Activated T-cell treated with anti-CD3 and anti-CD28 coated beads, Interleukin-2, amount 50 U/mL, for 24 hours (primary cell): Measurements from ENCODE around the gene EGFL6.
"Not testable (repeated sequence)": the region's sequence is repeated elsewhere in the genome, so short reads cannot be mapped to it uniquely, and the experiment has no call there.

Experiments
- DNase-seq: peaks from one replicate; pipeline ENCODE4 v3.0.0-alpha.2; 2020
- H3K27ac Mint-ChIP-seq: 2 replicates; pipeline ENCODE4 v1.8.0; 2020; ENCODE audit warnings: mild to moderate bottlenecking, mixed read lengths
- H3K27me3 Mint-ChIP-seq: 2 replicates; pipeline ENCODE4 v1.8.0; 2020; ENCODE audit warnings: mixed read lengths
- H3K36me3 Mint-ChIP-seq: 2 replicates; pipeline ENCODE4 v1.8.0; 2020; ENCODE audit warnings: low read depth, mixed read lengths
- H3K4me1 Mint-ChIP-seq: 2 replicates; pipeline ENCODE4 v1.8.0; 2020; ENCODE audit warnings: low read depth, mixed read lengths
- H3K4me3 Mint-ChIP-seq: 2 replicates; pipeline ENCODE4 v1.8.0; 2020; ENCODE audit warnings: mild to moderate bottlenecking, moderate library complexity, mixed read lengths
- H3K9me3 Mint-ChIP-seq: 2 replicates; pipeline ENCODE4 v1.8.0; 2020; ENCODE audit warnings: mixed read lengths

The EGFL6 gene

DNA sequence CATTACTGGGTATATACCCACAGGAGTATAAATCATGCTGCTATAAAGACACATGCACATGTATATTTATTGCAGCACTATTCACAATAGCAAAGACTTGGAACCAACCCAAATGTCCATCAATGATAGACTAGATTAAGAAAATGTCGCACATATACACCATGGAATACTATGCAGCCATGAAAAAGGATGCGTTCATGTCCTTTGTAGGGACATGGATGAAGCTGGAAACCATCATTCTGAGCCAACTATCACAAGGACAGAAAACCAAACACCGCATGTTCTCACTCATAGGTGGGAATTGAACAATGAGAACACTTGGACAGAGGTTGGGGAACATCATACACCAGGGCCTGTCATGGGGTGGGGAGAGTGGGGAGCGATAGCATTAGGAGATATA lies 110.3 kb downstream of the EGFL6 start:
- DNase-seq, H3K36me3 Mint-ChIP-seq, H3K9me3 Mint-ChIP-seq, H3K4me3 Mint-ChIP-seq, H3K27ac Mint-ChIP-seq, H3K4me1 Mint-ChIP-seq: not testable (repeated sequence)
- H3K27me3 Mint-ChIP-seq, result peaks cover 55% of the 10 kb centered on the region

DNA sequence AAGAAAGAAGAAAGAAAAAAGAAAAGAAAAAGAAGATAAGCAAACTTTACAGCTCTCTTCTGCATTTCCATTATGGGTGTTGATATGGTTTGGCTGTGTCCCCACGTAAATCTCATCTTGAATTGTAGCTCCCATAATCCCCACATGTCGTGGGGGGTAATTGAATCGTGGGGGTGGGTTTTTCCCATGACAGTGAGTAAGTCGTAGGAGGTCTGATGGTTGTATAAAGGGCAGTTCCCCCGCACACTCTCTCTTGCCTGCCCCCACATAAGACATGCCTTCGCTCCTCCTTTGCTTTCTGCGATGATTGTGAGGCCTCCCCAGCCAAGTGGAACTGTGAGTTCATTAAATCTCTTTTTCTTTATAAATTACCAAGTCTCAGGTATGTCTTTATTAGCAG lies 112.2 kb downstream of the EGFL6 start:
- H3K27ac Mint-ChIP-seq, result no peak overlapping the region
- H3K27me3 Mint-ChIP-seq, result peaks cover 66% of the 10 kb centered on the region
- H3K36me3 Mint-ChIP-seq, result no peaks in the 10 kb centered on the region
- no peaks in the 10 kb centered on the region for H3K9me3 Mint-ChIP-seq
- peaks cover 15% of the 10 kb centered on the region for H3K4me1 Mint-ChIP-seq
- DNase-seq, result no peak
- no peak overlapping the region for H3K4me3 Mint-ChIP-seq
